Stimulated activated naive CD8-positive, alpha-beta T cell treated with anti-CD3 and anti-CD28 coated beads, Interleukin-15, Interleukin-2, amounts not matched to agents 100 ng/mL and 50 ng/mL, for 24 hours (primary cell): Measurements from ENCODE around the gene CLK2.
A peak's percentile ranks its signal among the peaks of the same experiment; 100 is the strongest.

Source experiments
- H3K27ac Mint-ChIP-seq: one replicate; pipeline ENCODE4 v1.8.0; 2021; ENCODE audit warnings: mild to moderate bottlenecking, mixed read lengths
- H3K27me3 Mint-ChIP-seq: one replicate; pipeline ENCODE4 v1.8.0; 2021; ENCODE audit warnings: mixed read lengths
- H3K36me3 Mint-ChIP-seq: one replicate; pipeline ENCODE4 v1.8.0; 2021; ENCODE audit warnings: low read depth, mixed read lengths
- H3K4me1 Mint-ChIP-seq: one replicate; pipeline ENCODE4 v1.8.0; 2021; ENCODE audit warnings: low read depth, mixed read lengths
- H3K4me3 Mint-ChIP-seq: one replicate; pipeline ENCODE4 v1.8.0; 2021; ENCODE audit warnings: mild to moderate bottlenecking, mixed read lengths
- H3K9me3 Mint-ChIP-seq: one replicate; pipeline ENCODE4 v1.8.0; 2021; ENCODE audit warnings: mixed read lengths

The CLK2 gene

GRCh38 chr1:155261852-155262673 lies 11.2 kb downstream of the CLK2 start, which contains the start of gene SCAMP3:
Gene SCAMP3 (minus strand): TSS chr1:155262360. CDS start chr1:155262151, 209 bp downstream.
- Mint-ChIP-seq H3K27ac (peak within 1 kb of the TSS; percentile 94), H3K9me3 (no peaks in the 10 kb centered on the region), H3K36me3 (peaks cover 82% of the 10 kb centered on the region), H3K4me3 (peak within 1 kb of the TSS; percentile 90), H3K4me1 (peaks cover 40% of the 10 kb centered on the region), H3K27me3 (no peaks in the 10 kb centered on the region)

- H3K9me3 Mint-ChIP-seq: no peaks in the 10 kb centered on the region
- peaks cover 82% of the 10 kb centered on the region for H3K36me3 Mint-ChIP-seq
- peaks cover 40% of the 10 kb centered on the region for H3K4me1 Mint-ChIP-seq
- peak overlapping the region; percentile 90 for H3K4me3 Mint-ChIP-seq
- peak overlapping the region; percentile 94 for H3K27ac Mint-ChIP-seq
- no peaks in the 10 kb centered on the region for H3K27me3 Mint-ChIP-seq
Observed at GRCh38 chr1:155261493-155261851, 11.8 kb downstream of the CLK2 start.

GRCh38 chr1:155260276-155260675 lies 13.0 kb downstream of the CLK2 start:
- Mint-ChIP-seq H3K4me3 (peak overlapping the region; percentile 90), H3K9me3 (no peaks in the 10 kb centered on the region), H3K36me3 (peaks cover 75% of the 10 kb centered on the region), H3K4me1 (peaks cover 46% of the 10 kb centered on the region), H3K27ac (peak overlapping the region; percentile 94), H3K27me3 (no peaks in the 10 kb centered on the region)

DNA sequence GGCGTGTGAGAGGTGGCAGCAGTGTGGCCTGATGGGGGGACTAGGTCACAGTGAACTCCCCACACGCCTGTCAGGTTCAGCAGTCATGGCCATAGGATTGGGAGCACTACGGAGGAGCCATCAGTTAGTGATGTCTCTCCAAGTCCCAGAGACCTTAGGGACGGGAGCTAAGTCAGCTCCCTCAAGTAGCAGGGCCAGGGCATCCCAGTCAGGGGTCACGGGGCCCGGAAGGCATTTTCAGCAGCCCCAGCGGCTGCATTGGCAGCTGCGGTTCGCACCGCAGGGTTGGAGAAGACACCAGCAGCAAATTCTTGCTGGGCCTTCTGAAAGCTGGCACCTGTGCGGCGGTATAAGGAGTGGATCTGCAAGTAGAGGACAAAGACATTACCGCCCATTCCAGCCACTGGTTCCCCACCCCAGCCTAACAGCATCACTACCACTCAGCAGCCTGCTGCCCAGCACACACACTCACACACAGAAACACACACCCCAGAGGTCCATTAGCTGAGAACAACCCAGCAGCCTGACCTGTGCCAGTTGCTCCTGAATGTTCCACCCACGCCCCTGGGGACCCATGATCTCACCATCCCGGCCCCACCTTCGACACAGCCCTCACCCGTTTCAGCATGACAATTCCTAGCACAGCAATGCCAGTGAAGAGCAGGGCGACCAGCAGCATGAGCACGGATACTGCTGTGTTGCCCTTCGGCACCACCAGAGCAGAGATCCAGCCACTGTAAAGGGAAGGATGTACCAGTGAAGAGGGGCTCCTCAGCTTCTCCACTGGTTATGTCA lies 17.0 kb downstream of the CLK2 start:
- peak overlapping the region; percentile 85 for H3K4me3 Mint-ChIP-seq
- H3K9me3 Mint-ChIP-seq: no peaks in the 10 kb centered on the region
- H3K36me3 Mint-ChIP-seq: peaks cover 40% of the 10 kb centered on the region
- no peaks in the 10 kb centered on the region for H3K27me3 Mint-ChIP-seq
- peaks cover 40% of the 10 kb centered on the region for H3K4me1 Mint-ChIP-seq
- H3K27ac Mint-ChIP-seq: peak overlapping the region; percentile 76

DNA sequence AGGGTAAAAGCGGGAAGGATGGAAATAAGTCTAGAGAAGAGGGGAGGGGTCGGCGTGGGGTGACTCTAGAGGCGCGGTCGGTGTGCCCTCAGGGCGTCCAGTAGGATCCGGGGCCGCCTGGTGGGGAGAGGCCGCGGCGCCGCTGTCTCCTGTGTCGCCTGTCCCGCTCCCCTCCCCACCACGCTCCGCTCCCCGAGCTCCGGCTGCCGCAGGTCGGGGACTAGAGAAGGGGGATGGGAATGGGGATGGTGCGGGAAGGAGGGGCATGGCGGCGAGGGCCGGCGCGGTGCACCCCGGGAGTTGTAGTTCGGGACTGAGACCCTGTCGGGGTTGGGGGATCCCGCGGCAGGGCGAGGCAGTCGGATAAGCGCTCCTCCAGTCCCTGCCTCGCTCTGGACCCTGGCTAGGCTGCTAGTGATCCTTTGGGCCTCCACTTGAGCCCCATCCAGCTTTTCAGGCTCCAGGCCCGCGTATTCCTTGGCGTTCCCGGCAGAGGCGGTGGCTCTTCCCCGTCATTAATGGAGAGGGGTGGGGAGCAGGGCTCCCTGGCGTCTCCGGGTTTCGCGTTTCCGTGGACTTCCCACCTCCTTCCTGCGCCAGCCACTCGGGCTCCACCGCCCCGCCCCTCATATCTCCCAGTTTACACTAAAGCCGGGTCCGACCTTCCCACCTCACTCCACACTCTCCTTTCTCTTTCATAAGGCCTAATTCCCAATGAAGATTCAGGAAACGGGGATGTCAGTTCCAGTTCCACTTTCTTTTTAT lies 17.9 kb downstream of the CLK2 start, which contains the start of gene ENTREP3:
ENTREP3 (minus strand) TSS at position 241 of the 765 bp plus-strand sequence. CDS start 606 bp downstream, outside the sequence.
- H3K4me3 Mint-ChIP-seq: peak within 1 kb of the TSS; percentile 85

GRCh38 chr1:155254714-155255242 lies 18.5 kb downstream of the CLK2 start:
- Mint-ChIP-seq H3K27me3 (no peaks in the 10 kb centered on the region), H3K4me1 (peaks cover 38% of the 10 kb centered on the region), H3K9me3 (no peaks in the 10 kb centered on the region), H3K4me3 (peak overlapping the region; percentile 85), H3K36me3 (peaks cover 28% of the 10 kb centered on the region), H3K27ac (peak overlapping the region; percentile 72)

More for the DNA sequence above, 17.9 kb downstream of the CLK2 start, which contains the start of gene ENTREP3:
- peaks cover 40% of the 10 kb centered on the region for H3K4me1 Mint-ChIP-seq
- no peaks in the 10 kb centered on the region for H3K27me3 Mint-ChIP-seq
- H3K9me3 Mint-ChIP-seq: no peaks in the 10 kb centered on the region
- peak within 1 kb of the TSS; percentile 76 for H3K27ac Mint-ChIP-seq
- H3K36me3 Mint-ChIP-seq: peaks cover 32% of the 10 kb centered on the region

DNA sequence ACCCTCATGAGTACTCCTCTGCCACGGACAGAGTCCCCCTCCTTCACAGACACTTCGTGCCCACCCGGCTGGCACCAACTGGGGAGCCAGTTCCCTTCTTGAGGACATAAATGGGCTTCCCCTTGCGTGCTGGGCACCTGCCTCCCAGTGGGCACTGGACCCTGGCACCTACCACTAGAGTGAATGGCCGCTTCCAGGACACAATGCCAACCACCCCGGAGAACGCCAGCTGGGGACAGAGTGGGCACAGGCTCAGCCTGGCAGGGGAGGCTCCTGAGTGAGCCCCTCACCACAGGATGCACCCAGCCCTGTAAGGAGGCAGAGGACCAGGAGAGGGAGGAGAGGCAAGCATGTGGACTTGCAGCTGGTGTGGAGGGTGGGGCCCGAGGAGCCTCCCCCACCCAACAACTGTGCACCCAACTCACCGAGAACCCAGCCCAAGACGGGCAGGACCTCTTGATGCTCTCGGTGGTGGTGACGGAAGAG lies 19.0 kb downstream of the CLK2 start:
- Mint-ChIP-seq H3K27ac (peak overlapping the region; percentile 72), H3K27me3 (no peaks in the 10 kb centered on the region), H3K4me3 (peak overlapping the region; percentile 85), H3K4me1 (peaks cover 33% of the 10 kb centered on the region), H3K9me3 (no peaks in the 10 kb centered on the region), H3K36me3 (peaks cover 23% of the 10 kb centered on the region)

GRCh38 chr1:155253797-155254196 lies 19.5 kb downstream of the CLK2 start:
- peaks cover 33% of the 10 kb centered on the region for H3K4me1 Mint-ChIP-seq
- H3K4me3 Mint-ChIP-seq: peak overlapping the region; percentile 85
- H3K27ac Mint-ChIP-seq: peak overlapping the region; percentile 72
- H3K27me3 Mint-ChIP-seq: no peaks in the 10 kb centered on the region
- no peaks in the 10 kb centered on the region for H3K9me3 Mint-ChIP-seq
- peaks cover 21% of the 10 kb centered on the region for H3K36me3 Mint-ChIP-seq

DNA sequence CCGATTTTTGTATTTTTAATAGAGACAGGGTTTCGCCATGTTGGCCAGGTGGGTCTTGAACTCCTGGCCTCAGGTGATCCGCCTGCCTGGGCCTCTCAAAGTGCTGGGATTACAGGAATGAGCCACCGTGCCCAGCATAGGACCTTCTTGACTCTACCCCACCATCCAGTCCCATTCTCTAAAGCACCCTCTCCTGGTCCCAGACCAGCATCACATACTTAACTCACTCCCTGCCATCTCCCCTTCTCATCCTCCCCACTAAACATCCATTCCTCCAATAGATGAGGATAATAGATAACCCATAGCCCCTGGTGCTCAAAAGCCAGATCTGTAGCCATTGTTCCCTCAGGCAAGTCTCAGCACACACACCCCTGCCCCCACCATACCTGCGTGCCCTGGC lies 20.1 kb downstream of the CLK2 start:
- H3K4me1 Mint-ChIP-seq: peaks cover 33% of the 10 kb centered on the region

DNA sequence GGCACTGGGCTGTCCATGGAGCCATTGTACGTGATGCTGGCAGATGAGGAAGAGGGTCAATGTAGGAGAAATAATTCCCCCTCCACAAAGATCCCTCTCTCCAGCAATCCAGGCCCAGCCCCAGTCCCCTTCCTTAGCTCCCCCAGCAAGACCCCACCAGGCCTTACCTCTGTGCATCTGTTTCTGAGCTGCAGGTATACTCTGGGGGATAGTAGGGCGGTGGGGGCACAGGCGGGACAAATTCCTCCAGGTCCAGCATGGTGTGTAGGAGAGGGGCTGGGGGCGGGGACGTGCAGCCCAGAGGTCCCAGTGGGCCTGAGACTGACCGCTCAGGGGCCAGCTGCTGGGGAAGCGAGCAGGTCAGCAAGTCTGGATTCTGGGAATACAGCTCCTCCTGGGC lies 21.7 kb downstream of the CLK2 start:
- Mint-ChIP-seq H3K4me3 (no peak overlapping the region), H3K27ac (no peak overlapping the region), H3K4me1 (peaks cover 33% of the 10 kb centered on the region), H3K9me3 (no peaks in the 10 kb centered on the region), H3K27me3 (no peaks in the 10 kb centered on the region), H3K36me3 (peaks cover 4% of the 10 kb centered on the region)

More for the DNA sequence above, 20.1 kb downstream of the CLK2 start:
- no peaks in the 10 kb centered on the region for H3K9me3 Mint-ChIP-seq
- H3K36me3 Mint-ChIP-seq: peaks cover 15% of the 10 kb centered on the region
- no peaks in the 10 kb centered on the region for H3K27me3 Mint-ChIP-seq
- H3K4me3 Mint-ChIP-seq: peak overlapping the region; percentile 85
- peak overlapping the region; percentile 72 for H3K27ac Mint-ChIP-seq

DNA sequence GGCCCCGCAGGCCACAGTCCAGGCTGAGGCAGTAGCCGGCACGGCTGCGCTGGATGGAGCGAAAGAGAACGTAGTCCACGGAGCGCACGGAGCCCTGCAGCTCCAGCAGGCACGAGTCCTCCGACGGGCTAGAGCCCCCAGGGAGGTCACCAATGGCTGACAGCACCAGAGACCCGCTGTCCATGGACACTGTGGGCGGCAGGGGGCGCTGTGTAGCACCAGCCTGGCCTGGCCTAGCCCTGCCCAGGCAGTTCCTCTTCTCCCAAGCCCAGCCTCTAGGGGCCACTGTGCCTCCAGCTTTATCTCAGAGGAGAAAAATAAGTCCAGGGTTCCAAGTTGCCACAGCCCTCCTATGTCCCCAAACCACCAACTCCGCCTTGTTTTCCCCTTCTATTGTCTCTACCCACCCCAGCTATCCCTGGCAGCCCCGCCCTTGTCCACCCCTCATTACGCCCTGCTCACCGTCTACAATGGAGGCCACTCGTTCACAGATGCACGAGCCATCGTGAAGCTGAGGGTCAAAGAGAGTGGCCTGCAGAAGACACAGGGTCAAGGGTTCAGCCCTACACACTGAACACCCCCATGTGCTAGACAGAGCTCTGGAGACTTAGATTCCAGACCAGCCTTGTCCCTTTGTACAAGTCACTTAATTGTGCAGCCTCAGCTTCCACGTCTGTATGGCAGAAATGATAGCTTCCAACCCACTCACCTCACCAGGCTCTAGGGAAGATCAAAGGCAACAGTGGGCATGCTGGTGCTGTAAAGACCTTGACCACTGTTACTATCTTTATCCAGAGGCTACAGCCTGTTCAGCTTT lies 22.5 kb downstream of the CLK2 start:
- Mint-ChIP-seq H3K9me3 (no peaks in the 10 kb centered on the region), H3K36me3 (peaks cover 8% of the 10 kb centered on the region), H3K4me1 (peaks cover 34% of the 10 kb centered on the region), H3K4me3 (peak overlapping the region; percentile 63), H3K27me3 (no peaks in the 10 kb centered on the region), H3K27ac (no peak overlapping the region)

DNA sequence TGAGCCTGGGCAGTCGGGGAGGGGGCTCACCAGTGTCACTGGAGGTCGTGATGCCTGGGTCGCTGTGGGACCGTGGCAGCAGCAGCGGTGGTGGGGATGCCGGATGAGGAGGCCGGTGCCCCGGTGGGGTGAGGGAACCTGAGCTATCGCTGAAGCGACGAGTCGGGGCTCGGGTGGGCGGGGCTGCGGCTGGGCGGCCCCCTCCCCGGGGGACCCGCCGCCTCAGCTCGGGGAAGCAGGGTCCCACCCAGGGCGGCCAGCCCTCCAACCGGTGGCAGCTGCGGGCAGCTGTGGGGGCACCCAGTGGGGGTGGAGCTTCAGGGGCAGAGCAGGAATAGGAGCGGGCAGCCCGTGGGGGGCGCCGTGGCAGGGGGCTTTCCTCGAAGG lies 23.1 kb downstream of the CLK2 start:
- H3K9me3 Mint-ChIP-seq: no peaks in the 10 kb centered on the region
- H3K27me3 Mint-ChIP-seq: no peaks in the 10 kb centered on the region
- peaks cover 8% of the 10 kb centered on the region for H3K36me3 Mint-ChIP-seq
- peaks cover 32% of the 10 kb centered on the region for H3K4me1 Mint-ChIP-seq
- no peak overlapping the region for H3K27ac Mint-ChIP-seq
- H3K4me3 Mint-ChIP-seq: peak overlapping the region; percentile 63

DNA sequence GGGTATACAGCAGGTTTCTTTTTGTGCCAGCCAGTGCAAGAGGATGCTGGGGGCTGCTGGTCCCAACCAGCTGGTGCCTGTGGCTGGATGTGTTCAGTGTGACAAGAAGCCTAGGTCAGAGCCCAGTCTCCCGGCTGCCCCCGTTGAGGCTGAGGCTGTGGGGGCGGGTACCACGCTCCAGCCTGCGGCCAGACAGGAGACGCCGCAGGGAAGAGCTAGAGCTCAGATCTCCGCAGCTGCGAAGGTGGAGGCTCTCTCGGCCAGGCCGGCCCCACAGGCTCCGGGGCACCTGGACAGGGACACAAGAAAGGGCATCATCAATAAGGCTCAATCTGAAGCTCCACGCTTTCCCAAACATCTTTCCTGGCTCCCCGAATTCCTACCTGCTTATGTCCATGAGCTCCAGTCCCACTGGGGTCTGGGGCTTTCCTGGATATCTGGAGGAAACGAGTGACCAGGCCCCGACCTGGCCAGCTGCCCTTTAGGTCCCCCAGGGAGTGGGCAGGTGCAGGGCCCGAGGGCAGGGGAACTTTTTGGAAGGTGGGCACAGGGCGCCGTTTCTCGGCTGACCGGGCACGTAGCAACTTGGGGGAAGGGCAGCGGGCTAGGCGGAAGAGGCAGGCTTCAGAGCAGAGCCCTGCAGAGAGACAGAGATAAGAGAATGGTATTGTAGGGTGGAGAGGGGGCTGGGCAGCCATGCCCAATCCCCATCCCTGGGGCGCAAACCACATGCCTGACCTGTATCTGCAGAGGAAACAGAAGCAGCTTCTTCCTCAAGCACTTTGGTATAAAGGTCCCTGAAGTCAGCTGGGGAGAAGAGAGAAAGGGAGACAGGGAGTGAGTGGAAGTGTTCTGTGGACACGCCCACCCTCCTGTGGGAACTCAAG lies 25.4 kb downstream of the CLK2 start:
- H3K27ac Mint-ChIP-seq: no peak overlapping the region
- H3K27me3 Mint-ChIP-seq: peaks cover 4% of the 10 kb centered on the region
- no peak overlapping the region for H3K4me3 Mint-ChIP-seq
- peaks cover 4% of the 10 kb centered on the region for H3K9me3 Mint-ChIP-seq
- H3K36me3 Mint-ChIP-seq: peaks cover 13% of the 10 kb centered on the region
- H3K4me1 Mint-ChIP-seq: peaks cover 33% of the 10 kb centered on the region
